CD14-positive monocyte (primary cell): Measurements from ENCODE around the gene APMAP. TPM values are rescaled to one million over a fixed set of nuclear protein-coding genes. Genes with fewer than 3 reads are reported as not detected.
A peak's percentile ranks its signal among the peaks of the same experiment; 100 is the strongest.
"Not testable (repeated sequence)": the region's sequence is repeated elsewhere in the genome, so short reads cannot be mapped to it uniquely, and the experiment has no call there.

Experiments used
- DNase-seq, 3 donors: peaks; one replicate each; pipeline ENCODE4 v3.0.0-alpha.2; 2011 to 2022
- H2AFZ ChIP-seq: 2 replicates; pipeline ENCODE4 v1.6.0; 2012; ENCODE audit warnings: mild to moderate bottlenecking, low read depth, low read length, inconsistent platforms; ENCODE audit not compliant: insufficient read depth, poor library complexity, severe bottlenecking
- H3K27ac ChIP-seq, 2 donors: 1 replicate in 1 of 2; 2 replicates in 1 of 2; pipeline ENCODE4 v1.5.1; 2012 to 2013; ENCODE audit warnings: low read length in 2 of 2, control low read depth in 1 of 2, inconsistent platforms in 1 of 2, low read depth in 1 of 2, mild to moderate bottlenecking in 1 of 2
- H3K27me3 ChIP-seq, 2 donors: one replicate each; pipeline versions ENCODE4 v1.6.0 to v1.6.1; 2011 to 2013; ENCODE audit warnings: low read length in 2 of 2; ENCODE audit not compliant: control insufficient read depth in 2 of 2, insufficient read depth in 2 of 2
- H3K36me3 ChIP-seq, 2 donors: replicated peaks in 1 of 2; 1 replicate in 1 of 2; 2 replicates in 1 of 2; pipeline versions ENCODE4 v1.5.1 to v1.6.1; 2012 to 2013; ENCODE audit warnings: low read length in 2 of 2, control low read depth in 1 of 2, inconsistent platforms in 1 of 2, mild to moderate bottlenecking in 1 of 2; ENCODE audit not compliant: insufficient read depth in 2 of 2, control insufficient read depth in 1 of 2
- H3K4me1 ChIP-seq, 2 donors: 1 replicate in 1 of 2; 2 replicates in 1 of 2; pipeline versions ENCODE4 v1.5.1 to v1.6.1; 2012 to 2013; ENCODE audit warnings: low read length in 2 of 2, control low read depth in 1 of 2, inconsistent platforms in 1 of 2, mild to moderate bottlenecking in 1 of 2, moderate library complexity in 1 of 2; ENCODE audit not compliant: insufficient read depth in 2 of 2, control insufficient read depth in 1 of 2
- H3K4me2 ChIP-seq: replicated peaks from 2 replicates; pipeline ENCODE3; 2012; ENCODE audit warnings: low read length, moderate library complexity, mild to moderate bottlenecking; ENCODE audit not compliant: poor library complexity, severe bottlenecking; ENCODE audit errors: extremely low read depth
- H3K4me3 ChIP-seq, 3 experiments: fragments of 200-600 bp in 1 of 3; sonication (generic) in 1 of 3; replicated peaks in 1 of 3; 1 replicate in 2 of 3; 2 replicates in 1 of 3; pipeline ENCODE4 v1.5.1; 2011 to 2013; ENCODE audit warnings: low read length in 3 of 3, mild to moderate bottlenecking in 3 of 3, control low read depth in 2 of 3, low read depth in 2 of 3, inconsistent platforms in 1 of 3, moderate library complexity in 1 of 3
- H3K79me2 ChIP-seq: 2 replicates; pipeline ENCODE4 v1.6.0; 2012; ENCODE audit warnings: mild to moderate bottlenecking, control low read depth, inconsistent platforms, low read length, moderate library complexity; ENCODE audit not compliant: insufficient read depth
- H3K9ac ChIP-seq: 2 replicates; pipeline ENCODE4 v1.6.0; 2017; ENCODE audit warnings: low read length, mild to moderate bottlenecking; ENCODE audit not compliant: insufficient read depth, poor library complexity, severe bottlenecking
- H3K9me3 ChIP-seq, 2 donors: replicated peaks in 1 of 2; 1 replicate in 1 of 2; 2 replicates in 1 of 2; pipeline versions ENCODE4 v1.5.1 to v1.6.1; 2012 to 2013; ENCODE audit warnings: low read length in 2 of 2, control low read depth in 1 of 2; ENCODE audit not compliant: control insufficient read depth in 1 of 2, insufficient read depth in 1 of 2
- H4K20me1 ChIP-seq: 2 replicates; pipeline ENCODE4 v1.6.0; 2012; ENCODE audit warnings: mild to moderate bottlenecking, low read length, control low read depth, moderate library complexity; ENCODE audit not compliant: insufficient read depth
- H3K27ac Mint-ChIP-seq, 7 donors: one replicate each; pipeline ENCODE4 v1.8.0; 2020; ENCODE audit warnings: mild to moderate bottlenecking in 7 of 7, mixed read lengths in 7 of 7, moderate library complexity in 6 of 7, inconsistent platforms in 2 of 7
- H3K27me3 Mint-ChIP-seq, 3 donors: one replicate each; pipeline ENCODE4 v1.8.0; 2021 to 2022; ENCODE audit warnings: low read depth in 3 of 3, mild to moderate bottlenecking in 3 of 3, mixed read lengths in 3 of 3, moderate library complexity in 3 of 3, inconsistent platforms in 1 of 3
- H3K36me3 Mint-ChIP-seq, 2 donors: one replicate each; pipeline ENCODE4 v1.8.0; 2020; ENCODE audit warnings: mixed read lengths in 2 of 2, inconsistent platforms in 1 of 2, mild to moderate bottlenecking in 1 of 2
- H3K4me1 Mint-ChIP-seq: one replicate; pipeline ENCODE4 v1.8.0; 2020; ENCODE audit warnings: mild to moderate bottlenecking, mixed read lengths
- H3K4me3 Mint-ChIP-seq, 2 donors: one replicate each; pipeline ENCODE4 v1.8.0; 2020; ENCODE audit warnings: mild to moderate bottlenecking in 2 of 2, mixed read lengths in 2 of 2, moderate library complexity in 1 of 2
- H3K9me3 Mint-ChIP-seq, 7 donors: one replicate each; pipeline ENCODE4 v1.8.0; 2020 to 2022; ENCODE audit warnings: mixed read lengths in 7 of 7, mild to moderate bottlenecking in 6 of 7, moderate library complexity in 6 of 7, inconsistent platforms in 2 of 7
- CTCF ChIP-seq: fragments of 200-600 bp; IDR thresholded peaks from one replicate; pipeline ENCODE4 v1.8.0; 2022; ENCODE audit warnings: antibody characterized with exemption, mild to moderate bottlenecking
- WGBS: methylation state at CpG from one replicate; pipeline ENCODE4 v1.1.5; 2013; ENCODE audit warnings: missing lambda C conversion rate; ENCODE audit not compliant: insufficient coverage; 5-methylcytosine and 5-hydroxymethylcytosine counted together
- intact Hi-C, 2 donors: fragments of 100-400 bp; cut with micrococcal nuclease; formaldehyde crosslinking; loops; one replicate each; pipeline versions ENCODE4 v1.15.0 to v1.15.1; 2023
- polyA plus RNA-seq, 3 donors: library from polyadenylated mRNA; depleted of rRNA in 1 of 3; unstranded in 2 of 3; stranded (reverse) in 1 of 3; fragments of 300-500 nt in 2 of 3; fragments of >200 nt in 1 of 3; fragmentation: Illumina TruSeq in 2 of 3; gene quantifications; 1 replicate in 2 of 3; 2 replicates in 1 of 3; pipeline ENCODE4 v1.2.3, GENCODE V29; 2012 to 2021

APMAP gene
- polyA plus RNA-seq, 3 donors, result 26.9 to 74.0 (median 73.2) TPM

- Histone ChIP-seq H4K20me1 (no peaks in the 10 kb centered on the region), H3K36me3 (no peaks in the 10 kb centered on the region), H3K9me3 (peaks cover 0 to 5% of the 10 kb centered on the region in 2 donors), H2AFZ (peak overlapping the region; percentile 66), H3K27me3 (no peaks in the 10 kb centered on the region), H3K4me3 (peak overlapping the region in 1 of 3 experiments; percentile 59), H3K4me2 (peak overlapping the region; percentile 63), H3K4me1 (peaks cover 60 to 61% of the 10 kb centered on the region in 2 donors), H3K79me2 (peaks cover 54% of the 10 kb centered on the region), H3K27ac (peak overlapping the region; percentile 2 to 70), H3K9ac (peak overlapping the region; percentile 52)
- no peak for DNase-seq
- WGBS, result 0% methylated on average over 5 of the region's 6 CpGs
- peaks cover 0 to 9% (median 2%) of the 10 kb centered on the region in 3 donors for H3K27me3 Mint-ChIP-seq
- H3K4me1 Mint-ChIP-seq, result peaks cover 68% of the 10 kb centered on the region
- peak overlapping the region in 5 of 7 donors; percentile 58 to 87 (median 75) for H3K27ac Mint-ChIP-seq
- H3K36me3 Mint-ChIP-seq, result peaks cover 5 to 15% of the 10 kb centered on the region in 2 donors
- TF ChIP-seq CTCF, result no peak
- H3K9me3 Mint-ChIP-seq, result peaks cover 20 to 30% (median 24%) of the 10 kb centered on the region in 7 donors
- H3K4me3 Mint-ChIP-seq, result peak overlapping the region; percentile 70 to 83
- intact Hi-C loops, result no loop called here
These were observed 42.8 kb downstream of the APMAP start for GRCh38 chr20:24949756-24950127.

- H3K36me3 Mint-ChIP-seq, result peaks cover 3 to 13% of the 10 kb centered on the region in 2 donors
- H3K79me2 ChIP-seq, result peaks cover 50% of the 10 kb centered on the region
- H3K4me1 ChIP-seq, result peaks cover 54 to 56% of the 10 kb centered on the region in 2 donors
- peak within 1 kb of the TSS; percentile 2 to 70 for H3K27ac ChIP-seq
- WGBS, result 29% methylated on average over 16 of the region's 20 CpGs
- intact Hi-C loops, result no loop called here
- DNase-seq, result peak; percentile 47 to 80 (median 62)
- peak within 1 kb of the TSS; percentile 58 to 88 (median 75) for H3K27ac Mint-ChIP-seq
- H3K36me3 ChIP-seq, result no peaks in the 10 kb centered on the region
- H2AFZ ChIP-seq, result peak within 1 kb of the TSS; percentile 66
- H3K27me3 Mint-ChIP-seq, result peaks cover 0 to 9% (median 2%) of the 10 kb centered on the region in 3 donors
- peaks cover 63% of the 10 kb centered on the region for H3K4me1 Mint-ChIP-seq
- H4K20me1 ChIP-seq, result no peaks in the 10 kb centered on the region
- H3K9me3 ChIP-seq, result peaks cover 0 to 5% of the 10 kb centered on the region in 2 donors
- H3K4me2 ChIP-seq, result peak within 1 kb of the TSS; percentile 63
- TF ChIP-seq CTCF, result no peak
- H3K4me3 Mint-ChIP-seq, result peak within 1 kb of the TSS; percentile 70 to 83
- H3K27me3 ChIP-seq, result no peaks in the 10 kb centered on the region
- H3K9ac ChIP-seq, result peak within 1 kb of the TSS; percentile 56
- H3K9me3 Mint-ChIP-seq, result peaks cover 22 to 34% (median 25%) of the 10 kb centered on the region in 7 donors
- H3K4me3 ChIP-seq, result peak within 1 kb of the TSS in 2 of 3 experiments; percentile 10 to 59
These were observed 43.4 kb downstream of the APMAP start, which contains the start of gene CST7 for GRCh38 chr20:24948939-24949679. CST7 (plus strand) TSS chr20:24949269; CDS start chr20:24949506, 237 bp downstream.

- Histone ChIP-seq H3K4me1 (peaks cover 48 to 50% of the 10 kb centered on the region in 2 donors), H3K9ac (peak overlapping the region; percentile 56), H2AFZ (peak overlapping the region; percentile 66), H3K4me2 (peak overlapping the region; percentile 63), H3K79me2 (peaks cover 44% of the 10 kb centered on the region)
- H3K36me3 Mint-ChIP-seq, H3K27me3 Mint-ChIP-seq, DNase-seq, H4K20me1 ChIP-seq, H3K9me3 ChIP-seq, H3K27me3 ChIP-seq, H3K27ac ChIP-seq, H3K36me3 ChIP-seq, H3K4me3 ChIP-seq, intact Hi-C loops: not testable (repeated sequence)
- no CpG with 5 or more reads among the region's 4 CpGs for WGBS
- Mint-ChIP-seq H3K4me1 (peaks cover 57% of the 10 kb centered on the region), H3K4me3 (peak overlapping the region in 1 of 2 donors; percentile 83), H3K9me3 (peaks cover 25 to 36% (median 29%) of the 10 kb centered on the region in 7 donors), H3K27ac (peak overlapping the region in 4 of 7 donors; percentile 70 to 88 (median 75))
These were observed 44.1 kb downstream of the APMAP start for GRCh38 chr20:24948396-24948938.
